GM18519 (cell line): ENCODE data around the gene AURKB.
"Not testable (repeated sequence)": the region's sequence is repeated elsewhere in the genome, so short reads cannot be mapped to it uniquely, and the experiment has no call there.

Source experiments
- ATAC-seq: cut with Tn5 transposase; IDR thresholded peaks from one replicate; pipeline ENCODE4 v1.9.1; 2021; ENCODE audit warnings: mild to moderate bottlenecking, moderate library complexity; ENCODE audit not compliant: unreplicated experiment, low FRiP score

Gene AURKB

DNA sequence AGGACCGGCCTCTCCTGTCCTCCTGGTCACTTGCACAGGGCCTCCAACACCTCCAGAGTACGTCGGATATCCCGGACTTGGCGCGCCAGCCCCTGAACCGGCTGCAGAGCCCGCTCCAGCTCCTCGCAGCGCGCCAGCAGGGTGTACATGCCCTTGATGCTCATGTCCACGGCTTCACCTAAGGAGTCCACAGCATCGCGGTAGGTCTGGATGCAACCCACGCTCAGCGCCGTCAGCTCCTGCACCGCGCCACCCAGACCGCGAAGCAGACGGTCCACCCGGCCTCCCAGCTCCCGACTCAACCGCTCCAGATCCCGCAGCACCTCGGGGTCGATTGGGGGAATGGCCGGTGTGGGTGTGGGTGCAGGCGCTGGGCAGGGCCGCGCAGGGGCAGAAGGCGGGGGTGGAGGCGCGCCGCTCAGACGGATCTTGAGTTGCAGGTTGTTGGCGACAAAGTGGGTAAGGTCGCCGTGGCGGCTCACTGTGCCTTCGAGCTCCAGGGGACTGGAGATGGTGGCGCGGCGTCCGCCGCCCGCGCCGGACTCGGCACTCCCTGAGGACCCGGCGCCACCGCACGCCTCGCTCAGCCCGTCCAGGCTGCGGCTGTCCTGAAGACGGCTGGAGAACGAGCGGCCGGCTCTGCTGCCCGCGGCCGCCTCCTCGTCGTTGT lies 21.2 kb downstream of the AURKB start:
- ATAC-seq = no peak

GRCh38 chr17:8188263-8188839 lies 22.0 kb downstream of the AURKB start:
- no peak for ATAC-seq

DNA sequence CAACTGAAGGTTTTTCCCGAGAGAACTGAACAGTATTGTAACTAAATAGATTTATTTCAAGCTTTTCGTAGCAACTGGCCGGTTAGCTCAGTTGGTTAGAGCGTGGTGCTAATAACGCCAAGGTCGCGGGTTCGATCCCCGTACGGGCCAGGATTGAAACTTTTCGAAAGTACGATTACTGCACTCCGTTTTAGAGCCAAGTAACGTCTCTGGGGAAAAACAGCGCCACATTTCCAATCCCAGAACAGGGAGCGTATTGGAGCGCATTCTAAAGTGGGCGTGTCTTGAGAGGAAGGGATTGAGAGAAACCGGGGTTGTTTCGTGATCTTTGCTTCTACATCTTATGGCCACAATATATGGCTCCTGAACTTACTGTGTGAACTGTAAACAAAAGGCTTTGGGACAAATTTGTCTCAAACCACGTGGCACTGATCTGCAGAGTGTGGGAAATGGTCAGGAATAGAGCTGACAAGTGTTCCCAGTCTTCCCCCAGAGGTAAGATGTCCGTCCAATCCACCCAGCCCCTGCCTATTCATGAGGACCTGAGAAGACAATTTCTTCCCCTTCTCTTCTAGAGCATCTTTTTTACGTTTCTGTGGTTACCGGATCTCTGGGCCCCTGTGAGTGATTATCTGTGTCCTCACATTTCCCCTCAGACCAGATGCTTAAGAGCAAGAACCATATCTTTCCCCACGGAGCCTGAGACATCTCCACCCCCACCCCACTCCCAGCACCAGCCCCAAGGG lies 22.7 kb downstream of the AURKB start:
- ATAC-seq = no peak

DNA sequence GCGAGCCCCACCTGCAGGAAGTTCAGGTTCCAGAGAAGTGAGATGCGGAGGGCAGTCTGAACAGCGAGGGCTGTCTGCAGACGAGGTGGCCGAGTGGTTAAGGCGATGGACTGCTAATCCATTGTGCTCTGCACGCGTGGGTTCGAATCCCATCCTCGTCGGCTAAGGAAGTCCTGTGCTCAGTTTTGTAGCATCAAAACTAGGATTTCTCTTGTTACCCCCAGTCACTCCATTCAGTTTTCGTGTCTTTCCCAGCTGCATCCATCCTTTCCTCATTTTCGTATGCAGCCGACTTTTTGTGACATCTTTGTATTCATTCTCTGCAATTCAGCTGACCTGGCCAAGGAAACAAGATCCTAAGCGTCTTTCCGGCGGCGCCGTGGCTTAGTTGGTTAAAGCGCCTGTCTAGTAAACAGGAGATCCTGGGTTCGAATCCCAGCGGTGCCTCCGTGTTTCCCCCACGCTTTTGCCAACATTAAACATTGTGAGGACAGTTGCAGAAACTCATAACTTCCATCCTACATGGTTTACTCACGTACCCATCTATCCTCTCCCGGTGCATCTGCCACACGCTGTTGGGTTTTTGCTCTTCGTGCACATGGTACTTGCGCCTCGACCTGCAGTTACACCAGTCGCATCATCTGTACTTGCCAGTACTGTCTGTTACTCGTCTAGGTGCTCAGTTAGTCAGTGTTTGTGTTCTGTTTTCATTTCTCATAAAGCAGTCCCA lies 23.4 kb downstream of the AURKB start:
- ATAC-seq = no peak

DNA sequence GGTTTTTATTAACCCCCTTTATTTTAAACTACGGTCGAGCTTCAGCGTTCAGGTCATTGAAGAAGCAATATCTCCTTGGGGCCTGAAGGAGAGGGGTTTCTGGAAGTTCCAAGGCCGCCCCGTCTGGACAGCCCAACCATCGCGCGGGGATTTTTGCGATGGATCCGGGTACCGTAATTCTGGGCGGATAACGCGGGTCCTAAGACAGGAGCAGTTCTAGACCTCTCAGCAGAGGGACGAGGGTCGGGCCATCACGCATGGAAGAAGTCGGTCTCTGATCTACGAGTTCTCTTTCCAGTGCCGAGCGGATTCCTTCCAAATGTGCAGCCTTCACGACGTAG lies 24.0 kb downstream of the AURKB start:
- ATAC-seq = no peak

GRCh38 chr17:8185582-8186445 lies 24.6 kb downstream of the AURKB start:
- no peak for ATAC-seq

DNA sequence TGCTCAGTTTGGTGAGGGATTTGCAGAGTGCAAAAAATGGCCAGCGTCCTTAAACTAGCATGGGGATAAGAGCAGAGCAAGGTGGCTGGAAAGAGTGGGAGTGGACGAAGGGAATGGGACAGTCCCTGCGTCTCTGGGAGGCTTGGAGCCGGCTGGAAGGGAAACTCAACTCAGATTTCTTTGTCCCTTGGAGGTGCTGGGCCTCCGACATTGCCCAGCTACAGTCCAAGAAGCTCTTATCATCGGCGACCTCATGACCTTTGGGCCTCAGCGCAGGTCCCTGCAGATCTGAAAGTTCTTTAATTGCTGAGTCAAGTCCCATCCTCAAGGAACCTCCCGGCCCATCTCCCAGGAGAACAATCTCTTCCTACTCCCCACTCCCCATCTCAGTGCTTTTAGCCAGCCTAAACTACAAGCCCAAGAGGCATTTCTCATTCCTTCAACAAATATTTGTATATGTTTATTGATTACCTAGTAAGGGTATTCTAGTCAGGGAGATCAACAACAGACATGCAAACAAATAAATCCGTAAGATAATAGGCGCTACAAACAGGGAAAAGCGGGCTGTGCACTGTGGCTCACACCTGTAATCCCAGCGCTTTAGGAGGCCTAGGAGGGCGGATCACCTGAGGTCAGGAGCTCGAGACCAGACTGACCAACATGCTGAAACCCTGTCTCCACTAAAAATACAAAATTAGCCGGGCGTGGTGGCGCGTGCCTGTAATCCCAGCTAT lies 33.2 kb downstream of the AURKB start:
- no peak for ATAC-seq

- ATAC-seq = no peak
These were observed 34.0 kb downstream of the AURKB start, which contains the start of gene TMEM107 for GRCh38 chr17:8176197-8176940. TMEM107 (minus strand) TSS chr17:8176380; CDS start chr17:8176286, 94 bp downstream.

DNA sequence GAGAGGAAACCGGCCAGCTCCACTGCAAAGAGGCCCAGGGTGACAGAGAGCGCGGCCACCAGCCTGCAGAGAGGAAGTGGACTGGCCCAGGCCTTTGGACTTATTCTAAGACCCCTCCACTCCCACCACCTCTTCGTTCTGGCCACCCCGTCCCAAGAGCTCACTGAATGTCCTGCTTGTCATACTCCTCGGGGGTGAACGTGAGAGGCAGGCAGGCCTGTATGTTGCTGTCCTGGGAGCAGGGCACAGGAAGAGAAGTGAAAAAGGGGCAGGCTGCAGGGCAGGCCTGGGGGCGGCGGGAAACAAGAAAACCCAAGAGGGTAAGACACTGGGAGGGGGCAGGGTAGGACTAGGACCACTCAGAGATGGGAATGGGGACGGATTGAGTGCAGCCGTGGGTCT lies 34.6 kb downstream of the AURKB start:
- no peak for ATAC-seq

- no peak for ATAC-seq
These were observed 36.5 kb downstream of the AURKB start for GRCh38 chr17:8173871-8174322.

- ATAC-seq = peak; percentile 52
These were observed 37.1 kb downstream of the AURKB start for GRCh38 chr17:8173056-8173870.

DNA sequence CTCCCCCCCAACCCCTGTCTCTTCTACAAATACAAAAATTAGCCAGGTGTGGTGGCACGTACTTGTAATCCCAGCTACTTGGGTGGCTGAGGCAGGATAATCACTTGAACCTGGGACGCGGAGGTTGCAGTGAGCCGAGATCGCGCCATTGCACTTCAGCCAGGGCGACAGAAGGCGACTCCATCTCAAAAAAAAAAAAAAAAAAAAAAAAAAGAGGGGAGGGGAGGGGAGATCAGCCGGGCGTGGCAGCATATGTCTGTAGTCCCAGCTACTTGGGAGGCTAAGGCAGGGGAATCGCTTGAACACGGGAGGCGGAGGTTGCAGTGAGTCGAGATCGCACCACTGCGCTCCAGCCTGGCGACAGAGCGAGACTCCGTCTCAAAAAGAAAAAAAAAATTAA lies 40.2 kb downstream of the AURKB start:
- ATAC-seq = not testable (repeated sequence)

GRCh38 chr17:8167526-8167925 lies 42.8 kb downstream of the AURKB start:
- no peak for ATAC-seq

GRCh38 chr17:8166731-8167130 lies 43.6 kb downstream of the AURKB start:
- ATAC-seq = no peak

DNA sequence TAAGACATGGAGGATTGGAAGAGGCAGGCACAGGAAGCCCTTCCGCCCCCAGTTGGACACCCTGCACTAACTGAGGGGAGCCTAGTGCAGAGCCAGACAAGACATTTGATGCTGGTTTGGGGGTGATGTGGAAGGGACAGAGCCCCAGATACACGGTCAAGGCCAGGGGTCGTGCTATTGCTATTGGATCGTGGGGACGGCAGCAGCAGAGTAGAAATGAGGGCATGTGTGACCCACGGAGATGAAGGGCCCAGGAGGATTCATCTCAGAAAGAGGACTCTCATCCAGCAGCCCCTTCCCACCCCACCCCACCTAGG lies 45.6 kb downstream of the AURKB start:
- no peak for ATAC-seq

DNA sequence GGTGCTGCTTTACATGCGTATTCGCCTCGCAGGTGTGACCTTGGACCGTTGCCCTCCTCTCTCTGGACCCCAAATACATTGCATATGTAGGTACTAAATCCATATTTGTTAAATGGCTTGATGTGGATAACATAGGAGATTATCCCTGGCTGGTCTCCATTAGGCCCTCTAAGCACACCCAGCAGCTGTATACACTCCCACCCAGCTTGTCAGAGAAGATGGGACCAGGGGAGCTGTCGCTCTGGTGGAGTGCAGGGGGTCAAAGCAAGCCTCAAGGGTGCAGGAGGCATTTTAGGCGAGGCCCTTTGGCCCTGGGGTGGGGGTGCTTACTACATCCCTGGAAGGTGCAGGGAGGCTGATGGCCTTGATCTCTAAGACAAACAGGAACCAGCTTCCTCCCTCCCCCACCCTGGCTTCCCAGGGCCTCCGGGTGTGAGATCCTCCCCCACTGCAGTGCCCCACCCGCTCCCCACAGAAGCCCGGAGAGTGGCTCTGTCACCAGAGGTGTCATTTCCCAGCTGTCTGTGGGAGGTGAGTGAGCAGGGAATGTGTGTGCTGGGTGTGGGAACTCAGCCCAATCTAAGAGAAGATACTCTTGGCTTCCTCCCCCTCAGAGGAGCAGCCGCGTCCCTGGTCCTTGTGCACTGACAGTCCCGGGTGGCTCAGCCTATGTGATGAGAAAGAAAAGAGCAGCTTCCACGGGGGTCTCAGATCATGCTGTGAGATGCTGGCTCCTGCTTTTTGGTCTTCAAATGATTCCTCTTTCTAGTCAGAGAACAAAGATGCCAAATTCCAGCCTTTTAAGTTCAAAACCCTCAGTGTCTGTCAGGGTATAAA lies 46.2 kb downstream of the AURKB start:
- no peak for ATAC-seq
